ENCODE measurements around the gene WDR73.

- TF ChIP-seq, protein P1, sequence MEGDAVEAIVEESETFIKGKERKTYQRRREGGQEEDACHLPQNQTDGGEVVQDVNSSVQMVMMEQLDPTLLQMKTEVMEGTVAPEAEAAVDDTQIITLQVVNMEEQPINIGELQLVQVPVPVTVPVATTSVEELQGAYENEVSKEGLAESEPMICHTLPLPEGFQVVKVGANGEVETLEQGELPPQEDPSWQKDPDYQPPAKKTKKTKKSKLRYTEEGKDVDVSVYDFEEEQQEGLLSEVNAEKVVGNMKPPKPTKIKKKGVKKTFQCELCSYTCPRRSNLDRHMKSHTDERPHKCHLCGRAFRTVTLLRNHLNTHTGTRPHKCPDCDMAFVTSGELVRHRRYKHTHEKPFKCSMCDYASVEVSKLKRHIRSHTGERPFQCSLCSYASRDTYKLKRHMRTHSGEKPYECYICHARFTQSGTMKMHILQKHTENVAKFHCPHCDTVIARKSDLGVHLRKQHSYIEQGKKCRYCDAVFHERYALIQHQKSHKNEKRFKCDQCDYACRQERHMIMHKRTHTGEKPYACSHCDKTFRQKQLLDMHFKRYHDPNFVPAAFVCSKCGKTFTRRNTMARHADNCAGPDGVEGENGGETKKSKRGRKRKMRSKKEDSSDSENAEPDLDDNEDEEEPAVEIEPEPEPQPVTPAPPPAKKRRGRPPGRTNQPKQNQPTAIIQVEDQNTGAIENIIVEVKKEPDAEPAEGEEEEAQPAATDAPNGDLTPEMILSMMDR (IDR thresholded peaks at IDR 0.05) = no peak
- TF ChIP-seq ZFX (IDR thresholded peaks at IDR 0.05; ENCODE audit: borderline replicate concordance) = no peak
Observed at GRCh38 chr15:84609818-84610525, 44.1 kb downstream of the WDR73 start.

Measured in 22Rv1 (cell line).